C4-2B (cell line): ENCODE data around the gene PTPRZ1.

Experiments used
- CTCF ChIP-seq: fragments of 450-650 bp; conservative IDR thresholded peaks from 2 replicates; pipeline ENCODE4 v1.5.1; 2017; ENCODE audit warnings: mild to moderate bottlenecking
- ZFX ChIP-seq: fragments of 450-650 bp; IDR thresholded peaks from 2 replicates; pipeline ENCODE4 v1.6.1; 2017

DNA sequence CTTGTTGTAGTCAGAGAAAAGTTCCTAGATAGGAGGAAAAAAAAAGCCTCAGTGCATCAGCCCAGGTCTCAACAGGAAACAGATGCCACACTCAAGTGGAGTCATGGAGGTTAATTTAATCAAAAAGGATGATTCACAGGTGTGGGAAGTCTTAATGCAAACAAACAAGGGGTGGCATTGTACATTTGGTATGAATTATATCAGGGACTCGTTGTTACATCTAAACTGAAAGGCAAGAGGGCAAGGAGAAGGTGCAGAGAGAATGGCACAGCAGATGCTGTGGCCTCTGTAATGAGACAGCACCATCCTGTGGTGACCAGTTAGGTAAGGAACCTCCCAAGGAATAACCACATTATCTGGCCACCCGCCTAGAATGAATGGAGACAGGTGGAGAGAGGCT, 133.7 kb downstream of the PTPRZ1 start:
- TF ChIP-seq CTCF, result no peak
- no peak for TF ChIP-seq ZFX
